Body of pancreas (tissue), 4 donors: ENCODE measurements around the gene C4orf33. TPM values are rescaled to one million over a fixed set of nuclear protein-coding genes. Genes with fewer than 3 reads are reported as not detected.

Source experiments
- ATAC-seq: fragments of 150-250 bp; one replicate; pipeline ENCODE4 v1.9.1; 2016
- DNase-seq, 4 donors: peaks; one replicate each; pipeline ENCODE4 v3.0.0-alpha.2; 2019
- H3K27ac ChIP-seq, 4 donors: fragments of 200-600 bp; sonication (generic); 1 replicate in 3 of 4; 2 replicates in 1 of 4; pipeline versions ENCODE4 v1.5.1 to v1.6.1; 2016 to 2019; ENCODE audit warnings: mild to moderate bottlenecking in 1 of 4, mixed read lengths in 1 of 4, moderate library complexity in 1 of 4
- H3K27me3 ChIP-seq, 2 donors: fragments of 200-600 bp; sonication (generic); one replicate each; pipeline ENCODE4 v1.6.0; 2016; ENCODE audit warnings: mild to moderate bottlenecking in 1 of 2
- H3K36me3 ChIP-seq, 2 donors: fragments of 200-600 bp; sonication (generic); replicated peaks in 1 of 2; 2 replicates each; pipeline ENCODE4 v1.5.1; 2016; ENCODE audit warnings: low read depth in 2 of 2; ENCODE audit not compliant: insufficient read depth in 1 of 2
- H3K4me1 ChIP-seq: fragments of 200-600 bp; sonication (generic); one replicate; pipeline ENCODE4 v1.6.0; 2016
- H3K4me3 ChIP-seq, 2 donors: fragments of 200-600 bp; sonication (generic); 1 replicate in 1 of 2; 2 replicates in 1 of 2; pipeline ENCODE4 v1.5.1; 2016 to 2019
- H3K9me3 ChIP-seq, 3 donors: fragments of 200-600 bp; sonication (generic); 1 replicate in 2 of 3; 2 replicates in 1 of 3; pipeline ENCODE4 v1.5.1; 2016
- CTCF ChIP-seq, 7 experiments: fragments of 450-650 bp in 4 of 7; fragments of 200-600 bp in 3 of 7; sonication (generic) in 3 of 7; IDR thresholded peaks; one replicate each; pipeline ENCODE4 v1.5.1; 2016 to 2019; ENCODE audit warnings: antibody characterized with exemption in 7 of 7
- POLR2A ChIP-seq, 3 donors: fragments of 450-650 bp; IDR thresholded peaks; one replicate each; pipeline ENCODE4 v1.6.1; 2016; ENCODE audit warnings: antibody characterized with exemption in 3 of 3, mild to moderate bottlenecking in 2 of 3
- WGBS, 2 donors: methylation state at CpG; one replicate each; pipeline ENCODE4 v1.1.5; 2017; 5-methylcytosine and 5-hydroxymethylcytosine counted together
- intact Hi-C: fragments of 100-400 bp; cut with DNase I; formaldehyde crosslinking; loops from one replicate; pipeline ENCODE4 v1.15.1; 2023
- total RNA-seq, 2 donors: library from RNA; depleted of rRNA; stranded (reverse); fragments of >200 nt; gene quantifications; one replicate each; pipeline ENCODE4 v1.1.0, GENCODE V29; 2016

C4orf33 gene
- total RNA-seq, 2 donors from 2014 or later: 12.2 to 14.3 TPM

- Histone ChIP-seq H3K27ac (peak overlapping the region in 2 of 4 donors; percentile 35 to 54), H3K4me3 (no peak overlapping the region), H3K27me3 (no peaks in the 10 kb centered on the region), H3K9me3 (no peaks in the 10 kb centered on the region), H3K36me3 (no peaks in the 10 kb centered on the region), H3K4me1 (peaks cover 37% of the 10 kb centered on the region)
- DNase-seq (peak in 3 of 4 donors; percentile 22 to 57 (median 23)), ATAC-seq (peak; percentile 45)
- 39 to 42% methylated on average over 3 of the region's 3 CpGs for WGBS, 2 donors
- TF ChIP-seq CTCF (IDR thresholded peaks at IDR 0.05) (no peak), POLR2A (IDR thresholded peaks at IDR 0.05) (no peak)
- intact Hi-C loops: no loop called here
These were observed 14.2 kb downstream of the C4orf33 start for GRCh38 chr4:129109965-129110824.

DNA sequence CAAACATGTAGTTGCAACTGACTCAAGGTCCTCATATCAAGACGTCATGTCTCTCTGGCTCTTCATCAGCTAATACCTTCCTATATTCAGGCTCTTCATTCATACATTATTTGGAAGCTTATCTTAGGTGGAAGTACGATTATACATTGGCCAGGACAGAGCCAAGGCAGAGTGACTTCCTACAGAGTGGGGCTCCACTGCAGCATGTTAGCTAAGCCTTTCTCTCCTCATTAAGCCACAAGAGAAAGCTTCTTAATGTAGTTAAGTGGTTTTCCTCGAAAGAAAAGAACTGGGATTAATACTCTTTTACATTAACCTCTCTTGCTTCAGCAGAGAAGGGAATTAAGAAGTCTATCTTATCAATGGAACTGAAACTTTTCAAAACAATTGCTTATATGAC lies 15.0 kb downstream of the C4orf33 start:
- 58 to 70% methylated on average over 3 of the region's 3 CpGs for WGBS, 2 donors
- Histone ChIP-seq H3K36me3 (no peaks in the 10 kb centered on the region), H3K4me1 (peaks cover 37% of the 10 kb centered on the region), H3K9me3 (no peaks in the 10 kb centered on the region), H3K27ac (peak overlapping the region in 1 of 4 donors; percentile 54), H3K27me3 (no peaks in the 10 kb centered on the region), H3K4me3 (no peak overlapping the region)
- TF ChIP-seq POLR2A (IDR thresholded peaks at IDR 0.05): no peak
- TF ChIP-seq CTCF (IDR thresholded peaks at IDR 0.05): no peak
- no peak for ATAC-seq
- DNase-seq: no peak
- intact Hi-C loops: no loop called here

- H3K27me3 ChIP-seq: no peaks in the 10 kb centered on the region
- no peak overlapping the region for H3K4me3 ChIP-seq
- H3K27ac ChIP-seq: no peak overlapping the region
- TF ChIP-seq POLR2A (IDR thresholded peaks at IDR 0.05): no peak
- TF ChIP-seq CTCF (IDR thresholded peaks at IDR 0.05): no peak
- H3K4me1 ChIP-seq: peaks cover 37% of the 10 kb centered on the region
- intact Hi-C loops: no loop called here
- DNase-seq: no peak
- H3K9me3 ChIP-seq: no peaks in the 10 kb centered on the region
- no peak for ATAC-seq
- no peaks in the 10 kb centered on the region for H3K36me3 ChIP-seq
These were observed 16.0 kb downstream of the C4orf33 start for GRCh38 chr4:129111919-129112318.

GRCh38 chr4:129113434-129113833 lies 17.5 kb downstream of the C4orf33 start:
- H3K4me1 ChIP-seq: peaks cover 37% of the 10 kb centered on the region
- TF ChIP-seq CTCF (IDR thresholded peaks at IDR 0.05) (no peak), POLR2A (IDR thresholded peaks at IDR 0.05) (no peak)
- intact Hi-C loops: no loop called here
- no peaks in the 10 kb centered on the region for H3K36me3 ChIP-seq
- no peaks in the 10 kb centered on the region for H3K27me3 ChIP-seq
- peak overlapping the region in 3 of 4 donors; percentile 54 to 70 (median 62) for H3K27ac ChIP-seq
- peak; percentile 89 for ATAC-seq
- no peaks in the 10 kb centered on the region for H3K9me3 ChIP-seq
- 5 to 23% methylated on average over 1 of the region's 1 CpG for WGBS, 2 donors
- no peak for DNase-seq
- H3K4me3 ChIP-seq: no peak overlapping the region

DNA sequence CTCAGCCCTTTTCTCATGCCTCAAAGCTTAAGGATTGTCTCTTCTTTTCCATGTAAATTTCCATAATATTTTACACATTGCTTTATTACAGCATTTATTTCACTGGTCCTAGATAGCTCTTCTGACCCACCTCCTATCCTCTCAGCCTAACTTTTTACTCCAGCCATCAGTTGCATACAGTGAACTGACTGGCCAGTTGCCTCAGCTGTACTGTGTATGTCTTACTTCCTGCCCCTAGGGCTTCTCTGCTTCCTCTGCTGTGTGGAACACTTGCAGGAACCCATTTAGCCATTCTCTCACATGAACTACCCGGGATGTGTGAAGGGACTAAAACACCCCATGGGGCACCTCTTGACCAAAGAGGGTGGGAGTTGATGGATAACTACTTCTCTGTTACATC lies 18.0 kb downstream of the C4orf33 start:
- 93 to 100% methylated on average over 1 of the region's 1 CpG for WGBS, 2 donors
- DNase-seq (no peak), ATAC-seq (peak; percentile 47)
- H3K4me1 ChIP-seq: peaks cover 37% of the 10 kb centered on the region
- TF ChIP-seq POLR2A (IDR thresholded peaks at IDR 0.05): no peak
- TF ChIP-seq CTCF (IDR thresholded peaks at IDR 0.05): no peak
- no peaks in the 10 kb centered on the region for H3K36me3 ChIP-seq
- intact Hi-C loops: no loop called here
- H3K4me3 ChIP-seq: no peak overlapping the region
- no peaks in the 10 kb centered on the region for H3K27me3 ChIP-seq
- H3K27ac ChIP-seq: peak overlapping the region; percentile 54 to 70 (median 58)
- no peaks in the 10 kb centered on the region for H3K9me3 ChIP-seq
